Neuronal stem cell (in vitro differentiated cells): Measurements from ENCODE around the gene DCLRE1B.

Source experiments
- DNase-seq: peaks from one replicate; pipeline ENCODE4 v3.0.0-alpha.2; 2013; ENCODE audit warnings: low spot score
- H2AFZ ChIP-seq: one replicate; pipeline ENCODE4 v1.6.1; 2013; ENCODE audit warnings: mild to moderate bottlenecking, low read length, inconsistent platforms
- H2AK5ac ChIP-seq: 2 replicates; pipeline ENCODE4 v1.6.1; 2013; ENCODE audit warnings: low read depth, mild to moderate bottlenecking, inconsistent platforms, low read length, moderate library complexity, mixed read lengths
- H2BK120ac ChIP-seq: 2 replicates; pipeline ENCODE4 v1.6.1; 2013; ENCODE audit warnings: low read depth, mild to moderate bottlenecking, inconsistent platforms, low read length, moderate library complexity, mixed read lengths
- H2BK12ac ChIP-seq: one replicate; pipeline ENCODE4 v1.6.1; 2013; ENCODE audit warnings: low read length, inconsistent platforms
- H2BK15ac ChIP-seq: 2 replicates; pipeline ENCODE4 v1.6.1; 2013; ENCODE audit warnings: mild to moderate bottlenecking, low read length, inconsistent platforms, mixed read lengths
- H2BK5ac ChIP-seq: one replicate; pipeline ENCODE4 v1.6.1; 2013; ENCODE audit warnings: inconsistent platforms, mild to moderate bottlenecking, low read length, moderate library complexity
- H3K14ac ChIP-seq: one replicate; pipeline ENCODE4 v1.6.1; 2013; ENCODE audit warnings: low read length, inconsistent platforms
- H3K18ac ChIP-seq: 2 replicates; pipeline ENCODE4 v1.6.1; 2013; ENCODE audit warnings: low read length, inconsistent platforms
- H3K23ac ChIP-seq: 2 replicates; pipeline ENCODE4 v1.6.1; 2013; ENCODE audit warnings: low read depth, mild to moderate bottlenecking, mixed read lengths, low read length, inconsistent platforms; ENCODE audit not compliant: poor library complexity
- H3K27ac ChIP-seq: replicated peaks from 3 replicates; pipeline ENCODE4 v1.5.1; 2013; ENCODE audit warnings: low read length, inconsistent platforms
- H3K27me3 ChIP-seq, 3 experiments: 2 replicates each; pipeline ENCODE4 v1.6.1; 2013; ENCODE audit warnings: low read length in 3 of 3, mild to moderate bottlenecking in 2 of 3, inconsistent platforms in 1 of 3, low read depth in 1 of 3, mixed read lengths in 1 of 3, moderate library complexity in 1 of 3; ENCODE audit not compliant: control insufficient read depth in 3 of 3, insufficient read depth in 3 of 3
- H3K36me3 ChIP-seq, 2 donors: replicated peaks in 1 of 2; 2 replicates each; pipeline ENCODE4 v1.6.1; 2013; ENCODE audit warnings: low read length in 2 of 2; ENCODE audit not compliant: control insufficient read depth in 2 of 2, insufficient read depth in 2 of 2
- H3K4ac ChIP-seq: 2 replicates; pipeline ENCODE4 v1.6.1; 2013; ENCODE audit warnings: inconsistent platforms, mild to moderate bottlenecking, low read length, moderate library complexity
- H3K4me1 ChIP-seq, 2 donors: 1 replicate in 1 of 2; 2 replicates in 1 of 2; pipeline ENCODE4 v1.6.1; 2013; ENCODE audit warnings: low read length in 2 of 2, low read depth in 1 of 2; ENCODE audit not compliant: control insufficient read depth in 2 of 2, insufficient read depth in 1 of 2
- H3K4me2 ChIP-seq: one replicate; pipeline ENCODE4 v1.6.1; 2013; ENCODE audit warnings: mild to moderate bottlenecking, low read length, inconsistent platforms; ENCODE audit not compliant: insufficient read depth, poor library complexity, severe bottlenecking
- H3K4me3 ChIP-seq, 2 donors: 2 replicates each; pipeline ENCODE4 v1.5.1; 2013; ENCODE audit warnings: low read length in 2 of 2, mild to moderate bottlenecking in 2 of 2, inconsistent platforms in 1 of 2, moderate library complexity in 1 of 2
- H3K79me1 ChIP-seq: one replicate; pipeline ENCODE4 v1.6.1; 2013; ENCODE audit warnings: low read depth, mild to moderate bottlenecking, inconsistent platforms, low read length, moderate library complexity
- H3K9ac ChIP-seq: one replicate; pipeline ENCODE4 v1.6.1; 2013; ENCODE audit warnings: mild to moderate bottlenecking, low read depth, low read length, inconsistent platforms; ENCODE audit not compliant: poor library complexity
- H3K9me3 ChIP-seq, 2 donors: replicated peaks in 1 of 2; 2 replicates each; pipeline versions ENCODE3 to v1.6.1; 2013; ENCODE audit warnings: low read length in 2 of 2, mild to moderate bottlenecking in 2 of 2, inconsistent platforms in 1 of 2, low read depth in 1 of 2, mixed read lengths in 1 of 2, moderate library complexity in 1 of 2; ENCODE audit not compliant: control insufficient read depth in 2 of 2, insufficient read depth in 1 of 2
- H4K8ac ChIP-seq: one replicate; pipeline ENCODE4 v1.6.1; 2013; ENCODE audit warnings: low read depth, mild to moderate bottlenecking, inconsistent platforms, low read length, moderate library complexity
- H4K91ac ChIP-seq: one replicate; pipeline ENCODE4 v1.6.1; 2013; ENCODE audit warnings: low read length, low read depth, mild to moderate bottlenecking, inconsistent platforms; ENCODE audit not compliant: poor library complexity
- WGBS, 2 donors: extraction: QIAGEN DNeasy Blood & Tissue Kit; methylation state at CpG; one replicate each; pipeline ENCODE4 v1.1.7; 2013; ENCODE audit warnings: missing lambda C conversion rate in 2 of 2, mixed read lengths in 1 of 2; ENCODE audit not compliant: insufficient read length in 2 of 2, insufficient replicate concordance in 1 of 2; ENCODE audit errors: extremely low coverage in 2 of 2; 5-methylcytosine and 5-hydroxymethylcytosine counted together

Gene DCLRE1B

DNA sequence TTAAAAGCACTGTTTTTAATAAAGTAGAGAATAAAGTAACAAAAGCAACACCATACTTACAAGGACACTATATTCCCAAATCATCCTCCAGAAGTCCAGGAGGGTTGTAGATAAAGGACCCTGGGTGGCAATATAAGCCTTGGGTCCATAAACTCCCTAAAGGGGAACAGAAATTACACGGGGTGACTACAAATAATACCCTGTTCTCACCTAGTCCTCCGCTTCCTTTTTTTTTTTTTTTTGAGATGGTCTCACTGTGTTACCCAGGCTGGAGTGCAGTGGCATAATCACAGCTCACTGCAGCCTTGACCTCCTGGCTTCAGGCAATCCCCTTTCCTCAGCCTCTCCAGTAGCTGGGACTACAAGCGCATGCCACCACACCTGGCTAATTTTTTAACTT lies 46.7 kb upstream of the DCLRE1B start:
- no peak overlapping the region for H3K14ac ChIP-seq
- H2BK12ac ChIP-seq: no peak overlapping the region
- no peaks in the 10 kb centered on the region for H3K4me1 ChIP-seq
- H3K27ac ChIP-seq: no peak overlapping the region
- H3K79me1 ChIP-seq: no peaks in the 10 kb centered on the region
- H3K4ac ChIP-seq: no peak overlapping the region
- H2AK5ac ChIP-seq: no peak overlapping the region
- H3K9me3 ChIP-seq: no peaks in the 10 kb centered on the region
- DNase-seq: no peak
- H3K18ac ChIP-seq: no peak overlapping the region
- H2BK15ac ChIP-seq: no peak overlapping the region
- H2BK5ac ChIP-seq: no peak overlapping the region
- no peak overlapping the region for H4K91ac ChIP-seq
- H4K8ac ChIP-seq: no peak overlapping the region
- WGBS, 2 donors: no CpG with 5 or more reads among the region's 3 CpGs
- no peak overlapping the region for H3K9ac ChIP-seq
- H3K23ac ChIP-seq: no peak overlapping the region
- no peak overlapping the region for H2AFZ ChIP-seq
- no peaks in the 10 kb centered on the region for H3K27me3 ChIP-seq
- no peak overlapping the region for H2BK120ac ChIP-seq
- no peak overlapping the region for H3K4me2 ChIP-seq
- no peak overlapping the region for H3K4me3 ChIP-seq
- H3K36me3 ChIP-seq: no peaks in the 10 kb centered on the region

DNA sequence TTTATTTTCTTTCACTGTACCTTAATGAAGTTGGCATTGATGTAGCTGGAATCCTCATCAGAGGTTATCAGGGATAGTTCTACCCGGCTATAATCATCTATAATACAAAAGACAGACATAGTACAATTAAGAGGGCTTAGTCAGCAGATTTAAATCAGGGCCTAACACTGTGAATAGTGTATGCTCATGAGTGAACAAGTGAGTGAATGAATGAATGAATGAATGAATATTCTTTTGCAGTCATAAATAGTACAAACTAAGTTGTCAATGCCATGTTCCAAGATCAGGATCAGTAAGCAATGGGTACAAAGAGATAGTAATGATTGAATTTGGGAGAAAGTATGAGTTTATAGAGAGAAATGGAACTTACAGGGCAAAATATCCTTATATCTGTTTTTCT lies 46.1 kb upstream of the DCLRE1B start:
- no peak overlapping the region for H3K4ac ChIP-seq
- no peak overlapping the region for H4K91ac ChIP-seq
- H3K36me3 ChIP-seq: no peaks in the 10 kb centered on the region
- no peak overlapping the region for H3K14ac ChIP-seq
- no peak overlapping the region for H2AFZ ChIP-seq
- no peak overlapping the region for H2BK120ac ChIP-seq
- no peaks in the 10 kb centered on the region for H3K4me1 ChIP-seq
- no peak for DNase-seq
- H3K9ac ChIP-seq: no peak overlapping the region
- H3K4me3 ChIP-seq: no peak overlapping the region
- H2BK12ac ChIP-seq: no peak overlapping the region
- H3K4me2 ChIP-seq: no peak overlapping the region
- no peaks in the 10 kb centered on the region for H3K9me3 ChIP-seq
- no peak overlapping the region for H2AK5ac ChIP-seq
- H2BK5ac ChIP-seq: no peak overlapping the region
- WGBS, 2 donors: no CpG with 5 or more reads among the region's 1 CpG
- H3K18ac ChIP-seq: no peak overlapping the region
- H4K8ac ChIP-seq: no peak overlapping the region
- no peak overlapping the region for H2BK15ac ChIP-seq
- no peaks in the 10 kb centered on the region for H3K79me1 ChIP-seq
- H3K27ac ChIP-seq: no peak overlapping the region
- H3K23ac ChIP-seq: no peak overlapping the region
- no peaks in the 10 kb centered on the region for H3K27me3 ChIP-seq

DNA sequence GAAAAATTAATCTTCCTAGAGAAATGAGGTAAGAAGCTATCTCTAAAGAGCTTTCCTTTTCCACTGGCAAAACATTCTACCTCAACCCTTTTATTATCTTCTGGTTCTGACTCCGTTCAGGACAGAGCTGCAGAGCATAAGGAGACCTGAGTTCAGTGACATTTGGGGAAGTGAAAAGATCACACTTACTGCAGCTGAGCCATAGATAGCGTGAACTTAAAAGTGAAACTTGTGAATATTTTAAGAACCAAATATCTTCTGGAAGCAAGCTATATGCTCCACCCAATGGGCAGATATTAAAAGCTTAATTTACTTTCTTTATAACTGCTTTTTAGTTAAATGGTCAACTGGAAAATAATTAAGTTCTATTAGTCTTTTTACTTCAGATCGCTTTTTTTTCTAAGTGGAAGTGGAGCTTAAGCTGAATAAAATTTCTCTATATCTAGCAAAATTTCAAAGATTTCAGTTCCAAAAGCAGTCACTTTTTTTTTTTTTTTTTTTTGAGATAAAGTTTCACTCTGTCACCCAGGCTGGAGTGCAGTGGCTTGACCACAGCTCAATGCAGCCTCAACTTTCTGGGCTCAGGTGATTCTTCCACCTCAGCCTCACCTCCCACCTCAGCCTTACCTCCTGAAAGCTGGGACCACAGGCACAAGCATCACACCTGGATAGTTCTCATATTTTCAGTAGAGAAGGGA lies 45.5 kb upstream of the DCLRE1B start:
- H3K23ac ChIP-seq: no peak overlapping the region
- H3K9me3 ChIP-seq: no peaks in the 10 kb centered on the region
- no peak overlapping the region for H3K27ac ChIP-seq
- no peak overlapping the region for H2AK5ac ChIP-seq
- H3K4me1 ChIP-seq: no peaks in the 10 kb centered on the region
- no peak overlapping the region for H3K4me3 ChIP-seq
- H3K18ac ChIP-seq: no peak overlapping the region
- H3K4me2 ChIP-seq: no peak overlapping the region
- no peak overlapping the region for H2BK5ac ChIP-seq
- no peak overlapping the region for H3K9ac ChIP-seq
- no peak overlapping the region for H4K91ac ChIP-seq
- H2AFZ ChIP-seq: no peak overlapping the region
- no CpG with 5 or more reads among the region's 3 CpGs for WGBS, 2 donors
- no peak for DNase-seq
- H3K14ac ChIP-seq: no peak overlapping the region
- no peak overlapping the region for H4K8ac ChIP-seq
- H3K4ac ChIP-seq: no peak overlapping the region
- H2BK120ac ChIP-seq: no peak overlapping the region
- no peaks in the 10 kb centered on the region for H3K27me3 ChIP-seq
- no peak overlapping the region for H2BK15ac ChIP-seq
- no peak overlapping the region for H2BK12ac ChIP-seq
- no peaks in the 10 kb centered on the region for H3K36me3 ChIP-seq
- H3K79me1 ChIP-seq: no peaks in the 10 kb centered on the region

DNA sequence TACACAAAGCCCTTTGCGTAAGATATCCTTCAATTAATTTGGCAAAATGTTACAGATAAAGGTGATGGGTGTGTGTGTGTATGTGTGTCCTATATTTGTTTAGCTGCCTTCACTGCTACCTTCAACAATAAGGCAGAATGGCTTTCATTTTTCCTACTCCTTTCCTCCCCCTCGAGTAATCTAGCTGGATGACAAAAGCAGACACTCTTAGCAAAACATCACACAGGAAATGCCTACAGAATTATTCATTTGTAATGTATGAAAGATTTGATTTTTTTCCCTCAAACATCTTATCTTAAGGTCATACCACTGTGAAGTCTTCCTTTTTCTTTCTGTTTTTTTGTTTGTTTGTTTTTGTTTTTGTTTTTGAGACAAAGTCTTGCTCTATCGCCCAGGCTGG lies 44.2 kb upstream of the DCLRE1B start:
- H3K79me1 ChIP-seq: no peaks in the 10 kb centered on the region
- H3K27ac ChIP-seq: no peak overlapping the region
- no CpG with 5 or more reads among the region's 3 CpGs for WGBS, 2 donors
- no peak overlapping the region for H3K18ac ChIP-seq
- no peak overlapping the region for H2AK5ac ChIP-seq
- H3K23ac ChIP-seq: no peak overlapping the region
- H4K8ac ChIP-seq: no peak overlapping the region
- H2BK5ac ChIP-seq: no peak overlapping the region
- no peak overlapping the region for H3K4me3 ChIP-seq
- no peaks in the 10 kb centered on the region for H3K9me3 ChIP-seq
- H3K36me3 ChIP-seq: no peaks in the 10 kb centered on the region
- H3K9ac ChIP-seq: no peak overlapping the region
- H2BK15ac ChIP-seq: no peak overlapping the region
- H3K4me2 ChIP-seq: no peak overlapping the region
- no peak overlapping the region for H3K14ac ChIP-seq
- no peaks in the 10 kb centered on the region for H3K27me3 ChIP-seq
- H3K4me1 ChIP-seq: no peaks in the 10 kb centered on the region
- H2BK120ac ChIP-seq: no peak overlapping the region
- H2BK12ac ChIP-seq: no peak overlapping the region
- no peak overlapping the region for H4K91ac ChIP-seq
- H3K4ac ChIP-seq: no peak overlapping the region
- no peak for DNase-seq
- H2AFZ ChIP-seq: no peak overlapping the region
